Nasal cavity respiratory epithelium epithelial cell of viscerocranial mucosa (primary cell): ENCODE results near the gene LILRB1. TPM values are rescaled to one million over a fixed set of nuclear protein-coding genes. Genes with fewer than 3 reads are reported as not detected.

ENCODE experiments used
- total RNA-seq: library from RNA; depleted of rRNA; stranded (reverse); fragments of >200 nt; gene quantifications from 2 replicates; pipeline ENCODE4 v1.2.3, GENCODE V29; 2014

Gene LILRB1
- not detected in 2 replicates for total RNA-seq

DNA sequence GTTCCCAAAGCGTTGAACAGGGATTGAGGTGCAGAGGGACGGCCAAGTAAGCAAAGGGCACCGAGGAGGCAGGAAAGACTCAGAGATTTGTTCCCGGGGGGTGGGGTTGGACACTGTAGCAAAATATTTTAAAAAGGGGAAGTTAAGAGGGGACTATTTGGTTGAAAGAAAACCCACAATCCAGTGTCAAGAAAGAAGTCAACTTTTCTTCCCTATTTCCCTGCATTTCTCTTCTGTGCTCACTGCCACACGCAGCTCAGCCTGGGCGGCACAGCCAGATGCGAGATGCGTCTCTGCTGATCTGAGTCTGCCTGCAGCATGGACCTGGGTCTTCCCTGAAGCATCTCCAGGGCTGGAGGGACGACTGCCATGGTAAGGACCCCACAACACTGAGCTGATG is at the start of gene LILRB1:
Gene LILRB1, plus strand, starts transcription at position 223 of the 400 bp plus-strand sequence. CDS start 590 bp downstream, outside the sequence.

DNA sequence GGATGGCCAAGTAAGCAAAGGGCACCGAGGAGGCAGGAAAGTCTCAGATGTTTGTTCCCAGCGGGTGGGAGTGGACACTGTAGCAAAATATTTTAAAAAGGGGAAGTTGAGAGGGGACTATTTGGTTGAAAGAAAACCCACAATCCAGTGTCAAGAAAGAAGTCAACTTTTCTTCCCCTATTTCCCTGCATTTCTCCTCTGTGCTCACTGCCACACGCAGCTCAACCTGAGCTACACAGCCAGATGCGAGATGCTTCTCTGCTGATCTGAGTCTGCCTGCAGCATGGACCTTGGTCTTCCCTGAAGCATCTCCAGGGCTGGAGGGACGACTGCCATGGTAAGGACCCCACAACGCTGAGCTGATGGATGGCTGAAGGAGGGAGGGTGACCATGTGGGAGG is 36.8 kb upstream of the LILRB1 start, which contains the start of gene LILRA1:
Gene LILRA1, plus strand, starts transcription at position 188 of the 400 bp plus-strand sequence. CDS start 613 bp downstream, outside the sequence.

DNA sequence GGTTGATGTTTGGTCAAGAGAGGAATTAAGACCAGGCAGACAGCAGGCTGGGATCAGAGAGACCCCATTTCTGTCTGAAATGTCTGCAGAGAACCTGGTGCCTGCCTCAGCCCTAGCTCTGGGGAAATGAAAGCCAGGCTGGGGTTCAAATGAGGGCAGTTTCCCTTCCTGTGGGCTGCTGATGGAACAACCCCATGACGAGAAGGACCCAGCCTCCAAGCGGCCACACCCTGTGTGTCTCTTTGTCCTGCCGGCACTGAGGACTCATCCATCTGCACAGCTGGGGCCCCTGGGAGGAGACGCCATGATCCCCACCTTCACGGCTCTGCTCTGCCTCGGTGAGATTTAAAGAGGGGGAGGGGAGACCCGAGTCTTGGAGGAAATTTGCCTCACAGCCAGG is 32.4 kb downstream of the LILRB1 start, which contains the start of gene LILRB4:
Gene LILRB4, plus strand, starts transcription at position 256 of the 400 bp plus-strand sequence. Its CDS starts 49 bp downstream, at position 305.

Other genes starting within 250 kb of the LILRB1 start
- gene TTYH1, start 215.0 kb upstream of the LILRB1 start, total RNA-seq = not detected in 2 replicates
- 14.7 and 52.6 TPM in 2 replicates for gene LENG8, start 181.3 kb upstream of the LILRB1 start, total RNA-seq
- gene LENG9, start 166.7 kb upstream of the LILRB1 start, total RNA-seq = 11.4 and 13.7 TPM in 2 replicates
- 17.7 and 24.6 TPM in 2 replicates for gene CDC42EP5, start 157.2 kb upstream of the LILRB1 start, total RNA-seq
- gene LAIR2, start 127.7 kb upstream of the LILRB1 start, total RNA-seq = not detected in 2 replicates
- not detected in 2 replicates for gene LILRA2, start 56.7 kb upstream of the LILRB1 start, total RNA-seq
- gene LILRA1, start 36.9 kb upstream of the LILRB1 start, total RNA-seq = not detected in 2 replicates
- gene LILRB4, start 32.5 kb downstream of the LILRB1 start, total RNA-seq = not detected in 2 replicates
- not detected in 2 replicates for gene KIR3DL3, start 94.0 kb downstream of the LILRB1 start, total RNA-seq
- not detected in 2 replicates for gene KIR2DL3, start 108.0 kb downstream of the LILRB1 start, total RNA-seq
- gene KIR2DL1, start 139.3 kb downstream of the LILRB1 start, total RNA-seq = not detected in 2 replicates
- not detected in 2 replicates for gene KIR2DL4, start 173.1 kb downstream of the LILRB1 start, total RNA-seq
- not detected in 2 replicates for gene KIR3DL1, start 186.0 kb downstream of the LILRB1 start, total RNA-seq
- not detected in 2 replicates for gene KIR2DS4, start 202.2 kb downstream of the LILRB1 start, total RNA-seq
- not detected in 2 replicates for gene KIR3DL2, start 220.0 kb downstream of the LILRB1 start, total RNA-seq
- gene FCAR, start 243.8 kb downstream of the LILRB1 start, total RNA-seq = not detected in 2 replicates